Stomach (tissue), 4 donors: ENCODE results near the gene MBP.

Experiments used
- POLR2A ChIP-seq, 4 donors: fragments of 450-650 bp; IDR thresholded peaks; one replicate each; pipeline ENCODE4 v1.6.1; 2016; ENCODE audit warnings: antibody characterized with exemption in 4 of 4, control low read depth in 2 of 4, mild to moderate bottlenecking in 1 of 4, moderate library complexity in 1 of 4
- POLR2AphosphoS5 ChIP-seq, 3 donors: sonication (generic); formaldehyde crosslinking; IDR thresholded peaks; one replicate each; pipeline ENCODE4 v1.6.1; 2016; ENCODE audit warnings: antibody characterized with exemption in 3 of 3
- TF ChIP-seq, protein P1 (sequence below), 7 experiments: fragments of 450-650 bp in 4 of 7; fragments of 200-600 bp in 3 of 7; sonication (generic) in 3 of 7; IDR thresholded peaks; one replicate each; pipeline ENCODE4 v1.5.1; 2016 to 2019; ENCODE audit warnings: antibody characterized with exemption in 7 of 7, control low read depth in 2 of 7, mild to moderate bottlenecking in 1 of 7

- TF ChIP-seq, protein P1, sequence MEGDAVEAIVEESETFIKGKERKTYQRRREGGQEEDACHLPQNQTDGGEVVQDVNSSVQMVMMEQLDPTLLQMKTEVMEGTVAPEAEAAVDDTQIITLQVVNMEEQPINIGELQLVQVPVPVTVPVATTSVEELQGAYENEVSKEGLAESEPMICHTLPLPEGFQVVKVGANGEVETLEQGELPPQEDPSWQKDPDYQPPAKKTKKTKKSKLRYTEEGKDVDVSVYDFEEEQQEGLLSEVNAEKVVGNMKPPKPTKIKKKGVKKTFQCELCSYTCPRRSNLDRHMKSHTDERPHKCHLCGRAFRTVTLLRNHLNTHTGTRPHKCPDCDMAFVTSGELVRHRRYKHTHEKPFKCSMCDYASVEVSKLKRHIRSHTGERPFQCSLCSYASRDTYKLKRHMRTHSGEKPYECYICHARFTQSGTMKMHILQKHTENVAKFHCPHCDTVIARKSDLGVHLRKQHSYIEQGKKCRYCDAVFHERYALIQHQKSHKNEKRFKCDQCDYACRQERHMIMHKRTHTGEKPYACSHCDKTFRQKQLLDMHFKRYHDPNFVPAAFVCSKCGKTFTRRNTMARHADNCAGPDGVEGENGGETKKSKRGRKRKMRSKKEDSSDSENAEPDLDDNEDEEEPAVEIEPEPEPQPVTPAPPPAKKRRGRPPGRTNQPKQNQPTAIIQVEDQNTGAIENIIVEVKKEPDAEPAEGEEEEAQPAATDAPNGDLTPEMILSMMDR (IDR thresholded peaks at IDR 0.05): no peak
- TF ChIP-seq POLR2A (IDR thresholded peaks at IDR 0.05) (no peak), POLR2AphosphoS5 (IDR thresholded peaks at IDR 0.05) (no peak)
These were observed 5.7 kb upstream of the MBP start for GRCh38 chr18:77138270-77138669.
